ENCODE results near the gene OSBPL2.

The OSBPL2 gene

DNA sequence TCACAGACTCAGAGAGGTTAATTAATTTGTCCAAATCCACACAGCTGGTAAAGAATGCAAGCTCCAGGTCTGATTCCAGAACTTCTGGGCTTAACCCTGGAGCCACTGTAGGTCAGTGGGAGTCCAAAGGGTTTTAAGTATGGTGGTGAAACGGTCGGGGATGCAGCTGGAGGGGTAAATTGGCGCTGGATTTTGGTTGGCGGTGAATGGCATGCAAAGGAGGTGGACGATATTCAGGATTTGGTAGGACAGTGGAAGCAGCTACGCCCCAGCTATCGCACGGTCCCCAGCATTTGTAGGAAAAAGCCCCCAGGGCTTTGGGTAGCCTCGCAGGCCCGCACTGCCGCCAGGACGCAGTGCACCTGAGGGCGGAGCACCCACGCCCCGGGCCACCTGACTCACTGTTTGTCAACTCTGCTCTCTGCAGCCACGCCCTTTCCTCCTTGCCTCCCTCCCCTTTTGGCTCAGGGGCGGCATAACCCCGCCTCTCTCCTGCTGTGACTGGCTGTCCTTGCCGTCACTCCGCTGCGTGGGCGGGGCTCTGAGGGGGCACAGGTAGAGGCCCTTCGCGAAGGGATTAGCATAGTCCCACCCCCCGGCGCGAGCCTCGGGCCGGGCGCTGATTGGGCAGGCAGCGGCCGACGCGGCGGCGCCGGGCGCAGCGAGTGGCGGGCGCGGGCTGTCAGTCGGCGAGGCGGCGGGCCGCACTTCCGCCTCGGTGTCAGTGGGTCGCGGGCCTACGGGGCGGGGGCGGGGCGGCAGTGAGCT, at the start of gene OSBPL2:
TSS of gene OSBPL2 (plus strand) at position 721 of the 768 bp plus-strand sequence. CDS start 17,664 bp downstream, outside the sequence.
- peak; percentile 100 for DNase-seq (ENCODE audit: low read depth in 2 of 3, low spot score in 1 of 3)

DNA sequence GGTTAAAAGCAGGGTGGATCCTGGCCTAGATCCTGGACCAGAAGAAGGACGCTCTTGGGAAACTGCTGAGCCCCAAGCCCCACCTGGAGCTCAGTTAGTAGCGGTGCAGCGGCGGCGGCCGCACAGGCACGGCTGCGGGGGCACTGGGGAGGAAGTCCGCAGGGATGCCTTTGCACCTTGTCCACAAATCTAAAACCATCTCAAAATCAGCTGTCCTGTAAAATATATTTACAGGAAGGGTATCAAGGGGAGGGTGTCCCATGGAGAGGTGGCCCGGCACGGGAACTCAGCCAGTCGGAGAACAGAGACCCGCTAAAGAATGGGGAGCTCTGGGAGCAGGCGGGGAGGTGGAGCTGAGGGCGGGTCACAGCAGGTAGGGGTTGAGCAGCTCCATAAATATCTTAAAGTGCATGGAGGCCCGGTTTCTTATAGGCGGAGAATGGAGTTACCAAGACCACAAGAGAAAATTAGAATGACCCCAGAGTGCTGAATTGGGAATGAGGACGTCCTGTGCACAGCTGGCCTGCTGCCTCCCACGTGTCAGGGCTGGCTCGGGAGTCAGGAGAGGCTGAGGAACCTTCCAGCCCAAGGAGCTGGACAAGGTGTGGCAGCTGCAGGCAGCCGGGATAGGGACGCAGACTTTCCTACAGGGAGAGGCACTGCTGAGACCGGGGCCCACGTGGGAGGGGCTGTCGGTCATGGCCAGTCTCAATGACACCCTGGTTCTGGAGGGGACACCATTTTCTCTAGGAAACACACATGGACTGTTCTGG, 47.5 kb upstream of the OSBPL2 start:
- no peak for DNase-seq (ENCODE audit: low read depth in 2 of 3, low spot score in 1 of 3)

DNA sequence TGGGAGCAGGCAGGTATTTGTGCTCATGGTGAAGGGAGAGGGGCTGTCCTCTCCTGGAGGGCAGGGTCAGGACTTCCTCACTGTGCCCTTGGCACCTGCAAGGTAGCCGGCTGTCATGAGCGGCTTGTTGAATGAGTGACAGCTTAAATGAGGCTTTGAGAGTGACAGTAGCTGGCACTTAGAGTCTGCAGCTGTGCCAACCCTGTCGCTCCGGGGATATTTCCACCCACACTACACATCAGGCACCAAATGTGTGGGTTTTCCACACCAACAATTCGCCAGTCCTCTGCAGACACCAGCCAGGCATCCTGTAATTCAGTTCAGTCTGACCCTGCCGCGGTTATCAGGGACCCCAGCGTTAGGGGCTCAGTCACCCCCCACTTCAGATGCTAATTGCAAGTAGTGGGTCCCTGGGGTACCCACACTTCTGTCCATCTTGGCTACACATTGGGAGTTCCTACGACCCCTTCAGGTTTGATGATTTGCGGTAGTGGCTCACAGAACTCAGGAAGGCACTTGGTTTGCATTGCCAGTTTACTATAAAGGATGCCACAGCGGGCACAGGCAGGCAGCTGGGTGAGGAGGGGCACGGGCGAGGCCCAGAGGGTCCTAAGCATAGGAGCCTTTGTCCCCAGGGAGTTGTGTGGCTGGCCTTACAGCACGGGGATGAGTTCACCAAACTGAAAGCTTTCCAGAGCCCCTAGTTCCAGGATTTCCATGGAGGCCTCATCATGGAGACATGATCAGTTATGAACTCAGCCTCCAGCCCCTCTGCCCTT, 46.4 kb upstream of the OSBPL2 start:
- no peak for DNase-seq (ENCODE audit: low read depth in 2 of 3, low spot score in 1 of 3)

GRCh38 chr20:62192635-62193034, 45.7 kb upstream of the OSBPL2 start:
- DNase-seq (ENCODE audit: low read depth in 2 of 3, low spot score in 1 of 3): no peak

DNA sequence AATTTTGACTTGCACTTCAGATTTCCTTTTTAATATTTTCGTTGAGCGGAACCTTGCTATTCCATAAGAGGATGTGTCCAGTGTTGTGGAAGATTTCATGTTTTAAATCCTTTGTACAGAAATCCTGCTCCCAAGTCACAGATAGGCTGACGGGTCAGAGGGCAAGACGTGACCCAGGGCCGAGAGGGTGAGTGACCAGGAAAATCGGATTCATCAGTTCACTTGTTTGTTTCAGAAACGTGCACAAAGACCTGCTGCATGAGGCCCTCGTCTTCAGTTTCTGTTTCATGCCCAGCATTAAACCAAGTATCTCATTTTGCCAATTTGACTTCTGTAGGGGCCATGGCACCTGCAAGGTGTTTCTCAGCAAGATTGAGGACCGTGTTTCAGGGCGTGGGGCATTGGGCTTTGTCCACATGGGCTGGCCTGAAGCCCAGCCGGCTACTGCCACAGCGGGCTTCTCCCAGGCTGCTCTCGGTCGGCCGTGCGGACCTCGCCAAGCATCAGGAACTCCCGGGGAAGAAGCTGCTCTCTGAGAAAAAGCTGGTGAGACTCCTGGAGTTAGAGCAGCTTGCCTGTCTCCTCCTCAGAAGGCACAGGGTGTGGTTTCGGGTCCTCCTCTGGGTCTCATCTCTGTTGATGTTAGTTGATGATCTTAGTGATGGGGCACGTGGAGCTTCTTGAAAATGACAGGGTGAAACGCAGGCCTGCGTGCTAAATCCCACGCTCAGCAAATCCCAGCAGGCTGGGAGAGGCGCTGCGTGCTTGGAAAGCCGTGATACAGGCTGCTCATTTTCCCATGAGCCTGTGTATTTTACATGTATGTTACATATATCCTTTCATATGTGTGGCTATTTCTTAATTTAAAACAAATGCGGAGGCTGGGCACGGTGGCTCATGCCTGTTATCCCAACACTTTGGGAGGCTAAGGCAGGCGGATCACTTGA, 45.0 kb upstream of the OSBPL2 start:
- no peak for DNase-seq (ENCODE audit: low read depth in 2 of 3, low spot score in 1 of 3)

GRCh38 chr20:62195075-62195405, 43.3 kb upstream of the OSBPL2 start:
- no peak for DNase-seq (ENCODE audit: low read depth in 2 of 3, low spot score in 1 of 3)

DNA sequence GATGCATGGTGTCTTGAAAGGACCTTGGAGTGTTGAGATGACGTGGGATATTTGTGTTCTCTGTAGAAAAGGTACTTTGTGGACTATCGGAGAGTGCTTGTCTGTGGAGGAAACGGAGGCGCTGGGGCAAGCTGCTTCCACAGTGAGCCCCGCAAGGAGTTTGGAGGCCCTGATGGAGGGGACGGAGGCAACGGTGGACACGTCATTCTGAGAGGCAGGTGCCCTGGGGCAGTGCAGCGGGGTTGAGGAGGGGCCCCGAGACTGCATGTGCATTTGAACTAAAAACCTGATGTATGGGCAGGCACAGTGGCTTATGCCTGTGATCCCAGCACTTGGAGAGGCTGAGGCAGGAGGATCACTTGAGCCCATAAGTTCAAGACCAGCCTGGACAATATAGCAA, 42.6 kb upstream of the OSBPL2 start:
- no peak for DNase-seq (ENCODE audit: low read depth in 2 of 3, low spot score in 1 of 3)

- DNase-seq (ENCODE audit: low read depth in 2 of 3, low spot score in 1 of 3): no peak
Measured at GRCh38 chr20:62196286-62196685, 42.0 kb upstream of the OSBPL2 start.

GRCh38 chr20:62197311-62197710, 41.0 kb upstream of the OSBPL2 start:
- DNase-seq (ENCODE audit: low read depth in 2 of 3, low spot score in 1 of 3): no peak

DNA sequence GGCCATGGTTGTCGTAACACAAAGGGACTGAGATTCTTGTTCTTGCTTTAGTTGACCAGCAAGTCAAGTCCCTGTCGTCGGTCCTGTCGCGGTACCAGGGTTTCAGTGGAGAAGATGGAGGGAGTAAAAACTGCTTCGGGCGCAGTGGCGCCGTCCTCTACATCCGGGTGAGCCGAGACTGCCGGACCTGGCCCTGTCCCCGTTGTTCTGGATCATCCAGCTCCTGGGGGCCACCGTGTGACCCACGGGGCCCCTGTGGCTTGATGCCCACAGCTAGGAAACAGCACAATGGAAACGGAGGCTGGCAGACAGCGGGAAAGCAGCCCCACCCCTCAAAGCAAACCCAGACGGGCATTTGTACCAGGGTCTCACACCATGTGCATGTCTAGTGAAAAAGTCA, 40.5 kb upstream of the OSBPL2 start:
- DNase-seq (ENCODE audit: low read depth in 2 of 3, low spot score in 1 of 3): no peak

GRCh38 chr20:62198496-62198895, 39.8 kb upstream of the OSBPL2 start:
- no peak for DNase-seq (ENCODE audit: low read depth in 2 of 3, low spot score in 1 of 3)

DNA sequence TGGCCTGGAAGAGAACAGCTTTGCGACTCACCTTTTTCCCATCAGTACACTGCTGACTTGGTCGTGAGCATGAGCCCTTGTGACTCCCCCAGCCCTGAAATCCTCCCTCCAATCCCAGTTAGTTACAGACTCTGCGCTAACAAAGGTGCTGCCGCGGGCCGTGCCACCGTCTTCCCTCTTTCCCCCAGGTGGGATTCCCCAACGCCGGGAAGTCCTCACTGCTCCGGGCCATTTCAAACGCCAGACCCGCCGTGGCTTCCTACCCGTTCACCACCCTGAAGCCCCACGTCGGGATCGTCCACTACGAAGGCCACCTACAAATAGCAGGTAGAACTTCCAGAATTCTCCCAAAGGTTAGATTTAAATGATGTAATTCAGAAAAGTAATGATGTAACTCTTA, 39.4 kb upstream of the OSBPL2 start:
- no peak for DNase-seq (ENCODE audit: low read depth in 2 of 3, low spot score in 1 of 3)

DNA sequence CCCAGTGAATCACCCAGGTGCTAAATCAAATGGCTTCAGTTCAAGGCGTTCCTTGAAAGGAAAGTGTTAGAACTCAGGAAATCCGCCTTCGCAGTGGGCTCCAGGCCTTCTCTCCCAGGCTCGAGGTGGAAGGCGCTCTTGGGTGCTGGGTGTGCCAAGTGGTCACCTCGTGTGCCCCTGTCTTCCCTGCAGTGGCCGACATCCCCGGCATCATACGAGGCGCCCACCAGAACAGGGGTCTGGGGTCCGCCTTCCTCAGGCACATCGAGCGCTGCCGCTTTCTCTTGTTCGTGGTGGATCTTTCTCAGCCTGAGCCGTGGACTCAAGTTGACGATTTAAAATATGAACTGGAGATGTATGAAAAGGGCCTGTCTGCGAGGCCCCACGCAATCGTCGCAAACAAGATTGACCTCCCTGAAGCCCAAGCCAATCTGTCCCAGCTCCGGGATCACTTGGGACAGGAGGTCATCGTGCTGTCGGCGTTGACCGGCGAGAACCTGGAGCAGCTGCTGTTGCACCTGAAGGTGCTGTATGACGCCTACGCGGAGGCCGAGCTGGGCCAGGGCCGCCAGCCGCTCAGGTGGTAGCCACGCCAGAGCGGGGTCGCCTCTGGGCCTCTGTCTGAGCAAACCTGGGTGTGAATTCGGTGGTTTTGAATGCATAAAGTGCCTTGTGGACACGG, 37.7 kb upstream of the OSBPL2 start:
- DNase-seq (ENCODE audit: low read depth in 2 of 3, low spot score in 1 of 3): no peak

GRCh38 chr20:62201173-62202082, 36.9 kb upstream of the OSBPL2 start:
- DNase-seq (ENCODE audit: low read depth in 2 of 3, low spot score in 1 of 3): no peak

DNA sequence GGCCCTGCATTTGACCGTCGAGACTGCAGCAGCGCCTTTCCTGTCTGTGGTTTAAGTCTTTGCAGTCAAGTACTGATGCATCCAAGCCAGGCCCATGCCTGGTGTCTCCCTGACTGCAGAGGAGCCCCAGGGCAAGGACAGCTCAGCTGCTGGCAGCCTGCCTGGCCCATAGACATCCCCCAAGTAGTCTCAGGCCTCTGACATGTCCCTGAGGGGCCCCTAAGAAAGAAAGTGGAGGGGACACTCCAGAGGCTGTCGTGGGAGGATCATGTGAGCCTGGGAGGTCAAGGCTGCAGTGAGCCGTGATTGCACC, 36.3 kb upstream of the OSBPL2 start:
- no peak for DNase-seq (ENCODE audit: low read depth in 2 of 3, low spot score in 1 of 3)

- DNase-seq (ENCODE audit: low read depth in 2 of 3, low spot score in 1 of 3): no peak
Measured at GRCh38 chr20:62202676-62203377, 35.5 kb upstream of the OSBPL2 start.

DNA sequence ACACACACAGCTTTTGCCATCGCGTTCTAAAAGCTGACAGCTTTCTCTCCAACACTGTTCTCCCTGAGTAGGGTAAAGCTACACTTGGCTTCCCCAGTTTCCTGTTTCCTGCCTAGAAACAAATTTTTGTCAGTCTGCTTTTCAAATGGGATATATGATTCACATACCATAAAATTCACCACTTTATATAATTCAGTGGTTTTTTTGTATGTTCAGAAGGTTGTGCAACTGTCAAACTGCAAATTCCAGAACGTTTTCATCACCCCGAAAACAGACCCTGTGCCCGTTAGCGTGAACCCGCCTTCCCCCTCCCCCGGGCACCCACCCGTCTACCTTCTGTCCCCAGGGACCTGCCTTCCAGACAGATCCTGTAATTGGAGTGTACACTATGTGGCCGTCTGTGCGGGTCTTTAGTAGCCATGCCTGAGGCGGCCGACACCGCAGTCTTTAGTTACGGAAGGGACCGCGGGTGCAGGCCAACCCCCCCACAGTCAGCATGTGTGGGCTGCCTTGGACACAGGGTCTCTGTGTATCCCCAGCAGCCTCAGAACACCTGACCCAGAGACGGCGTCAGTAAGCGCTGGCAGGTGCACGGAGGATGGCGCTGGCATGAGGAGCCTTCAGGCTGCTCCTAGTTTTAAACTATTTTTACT, 34.8 kb upstream of the OSBPL2 start:
- DNase-seq (ENCODE audit: low read depth in 2 of 3, low spot score in 1 of 3): no peak

Data from stimulated activated CD4-positive, alpha-beta T cell treated with anti-CD3 and anti-CD28 coated beads, Interleukin-12 subunit alpha, Interleukin-12 subunit beta, amount 100 ng/mL, for 48 hours (primary cell).